GM23338 (cell line): ENCODE measurements around the gene PACS1. TPM values are rescaled to one million over a fixed set of nuclear protein-coding genes. Genes with fewer than 3 reads are reported as not detected.

Source experiments
- ATAC-seq: fragments of 200-7000 bp; cut with Tn5 transposase; 3 replicates; pipeline ENCODE4 v1.9.1; 2020
- DNase-seq: peaks from one replicate; pipeline ENCODE4 v3.0.0-alpha.2; 2015; ENCODE audit warnings: low spot score
- H2AFZ ChIP-seq: fragments of 200-600 bp; sonication (generic); 2 replicates; pipeline ENCODE4 v1.8.0; 2016; ENCODE audit warnings: antibody characterized with exemption, mild to moderate bottlenecking, moderate library complexity
- H3F3A ChIP-seq: fragments of 200-600 bp; sonication (generic); replicated peaks from 2 replicates; pipeline ENCODE4 v1.8.0; 2017; ENCODE audit warnings: antibody characterized with exemption, mixed run types, low read depth
- H3K27ac ChIP-seq: fragments of 200-600 bp; sonication (generic); 2 replicates; pipeline ENCODE4 v1.6.1; 2016; ENCODE audit warnings: low read depth
- H3K27me3 ChIP-seq: fragments of 200-600 bp; sonication (generic); 2 replicates; pipeline ENCODE4 v1.8.0; 2016; ENCODE audit warnings: mild to moderate bottlenecking, mixed run types, moderate library complexity; ENCODE audit not compliant: insufficient read depth
- H3K36me3 ChIP-seq: fragments of 200-600 bp; sonication (generic); 2 replicates; pipeline ENCODE4 v1.8.0; 2016; ENCODE audit warnings: mild to moderate bottlenecking; ENCODE audit not compliant: insufficient read depth
- H3K4me1 ChIP-seq: fragments of 200-600 bp; sonication (generic); 2 replicates; pipeline ENCODE4 v1.8.0; 2016; ENCODE audit warnings: mild to moderate bottlenecking, moderate library complexity; ENCODE audit not compliant: insufficient read depth
- H3K4me2 ChIP-seq: fragments of 200-600 bp; sonication (generic); 2 replicates; pipeline ENCODE4 v1.7.1; 2017; ENCODE audit warnings: mixed run types
- H3K4me3 ChIP-seq: fragments of 200-600 bp; sonication (generic); 2 replicates; pipeline ENCODE4 v1.6.1; 2016; ENCODE audit warnings: mixed run types
- H3K79me2 ChIP-seq: fragments of 200-600 bp; sonication (generic); replicated peaks from 2 replicates; pipeline ENCODE4 v1.8.0; 2017; ENCODE audit warnings: mild to moderate bottlenecking; ENCODE audit not compliant: insufficient read depth
- H3K9me2 ChIP-seq: fragments of 200-600 bp; sonication (generic); 2 replicates; pipeline ENCODE4 v1.8.0; 2017; ENCODE audit not compliant: insufficient read depth
- H4K20me1 ChIP-seq: fragments of 200-600 bp; sonication (generic); replicated peaks from 2 replicates; pipeline ENCODE4 v1.8.0; 2017; ENCODE audit warnings: mild to moderate bottlenecking; ENCODE audit not compliant: insufficient read depth
- H3K27ac Mint-ChIP-seq: 2 replicates; pipeline ENCODE4 v1.8.0; 2020; ENCODE audit warnings: inconsistent platforms, mild to moderate bottlenecking, moderate library complexity, mixed read lengths
- H3K27me3 Mint-ChIP-seq: 3 replicates; pipeline ENCODE4 v1.8.0; 2022; ENCODE audit warnings: low read depth, mild to moderate bottlenecking, moderate library complexity, mixed read lengths, inconsistent platforms; ENCODE audit not compliant: insufficient read depth, poor library complexity
- H3K36me3 Mint-ChIP-seq: 3 replicates; pipeline ENCODE4 v1.8.0; 2021; ENCODE audit warnings: low read depth, mild to moderate bottlenecking, inconsistent platforms, moderate library complexity, mixed read lengths
- H3K4me1 Mint-ChIP-seq: 3 replicates; pipeline ENCODE4 v1.8.0; 2020; ENCODE audit warnings: mild to moderate bottlenecking, inconsistent platforms, mixed read lengths
- H3K4me3 Mint-ChIP-seq: 3 replicates; pipeline ENCODE4 v1.8.0; 2021; ENCODE audit warnings: moderate library complexity, mild to moderate bottlenecking, inconsistent platforms, mixed read lengths
- H3K9me3 Mint-ChIP-seq: 3 replicates; pipeline ENCODE4 v1.8.0; 2020; ENCODE audit warnings: moderate library complexity, mild to moderate bottlenecking, inconsistent platforms, mixed read lengths
- CREB1 ChIP-seq: fragments of 250-450 bp; sonication (Bioruptor Pico); IDR thresholded peaks from 2 replicates; pipeline ENCODE4 v1.5.0; 2020; ENCODE audit warnings: low read depth, mild to moderate bottlenecking, moderate library complexity
- ETS1 ChIP-seq: IDR thresholded peaks from 2 replicates; pipeline ENCODE4 v1.6.1; 2016; ENCODE audit warnings: antibody characterized with exemption
- EZH2 ChIP-seq: fragments of 200-600 bp; sonication (generic); IDR thresholded peaks from one replicate; pipeline ENCODE4 v1.8.0; 2017; ENCODE audit warnings: antibody characterized with exemption, mild to moderate bottlenecking, low read depth; ENCODE audit not compliant: unreplicated experiment
- EZH2phosphoT487 ChIP-seq: fragments of 200-600 bp; sonication (generic); IDR thresholded peaks from one replicate; pipeline ENCODE4 v1.8.1; 2018; ENCODE audit warnings: antibody characterized with exemption; ENCODE audit not compliant: unreplicated experiment
- JUNB ChIP-seq: IDR thresholded peaks from one replicate; pipeline ENCODE4 v1.6.1; 2016; ENCODE audit warnings: antibody characterized with exemption; ENCODE audit not compliant: unreplicated experiment
- NANOG ChIP-seq: IDR thresholded peaks from 2 replicates; pipeline ENCODE4 v1.6.1; 2016; ENCODE audit warnings: antibody characterized with exemption, borderline replicate concordance
- POLR2AphosphoS5 ChIP-seq: IDR thresholded peaks from 2 replicates; pipeline ENCODE4 v1.6.1; 2016; ENCODE audit warnings: antibody characterized with exemption, low read depth
- REST ChIP-seq: IDR thresholded peaks from one replicate; pipeline ENCODE4 v1.6.1; 2018; ENCODE audit warnings: antibody characterized with exemption; ENCODE audit not compliant: unreplicated experiment
- STAT1 ChIP-seq: IDR thresholded peaks from one replicate; pipeline ENCODE4 v1.6.1; 2016; ENCODE audit warnings: antibody characterized with exemption; ENCODE audit not compliant: unreplicated experiment
- ZNF114 ChIP-seq: fragments of 250-450 bp; sonication (Bioruptor Pico); IDR thresholded peaks from 2 replicates; pipeline ENCODE4 v1.5.0; 2020; ENCODE audit warnings: mild to moderate bottlenecking, moderate library complexity
- ZNF331 ChIP-seq: fragments of 250-450 bp; sonication (Bioruptor Pico); IDR thresholded peaks from 2 replicates; pipeline ENCODE4 v1.5.0; 2020; ENCODE audit warnings: low read depth, mild to moderate bottlenecking, moderate library complexity
- polyA plus RNA-seq: library from polyadenylated mRNA; unstranded; fragments of >200 nt; fragmentation: Nextera tagmentation; extraction: Ambion mirVana; gene quantifications from 2 replicates; pipeline ENCODE4 v1.2.1, GENCODE V29; 2016
- total RNA-seq: library from RNA; depleted of rRNA; stranded (reverse); fragments of >200 nt; shearing (Covaris generic); gene quantifications from 2 replicates; pipeline ENCODE4 v1.2.3, GENCODE V29; 2014
- TF ChIP-seq, protein P1 (sequence below): fragments of 250-450 bp; sonication (Bioruptor Pico); IDR thresholded peaks from 2 replicates; pipeline ENCODE4 v1.5.0; 2020; ENCODE audit warnings: mild to moderate bottlenecking, moderate library complexity
- TF ChIP-seq, protein P2 (sequence below), 2 experiments: fragments of 200-600 bp in 1 of 2; sonication (generic) in 1 of 2; conservative IDR thresholded peaks; 2 replicates each; pipeline versions ENCODE4 v1.5.1 to v1.6.1; 2016 to 2017; ENCODE audit warnings: antibody characterized with exemption in 2 of 2, low read depth in 2 of 2, mild to moderate bottlenecking in 2 of 2, moderate library complexity in 1 of 2

The PACS1 gene
- total and polyA plus RNA-seq, 2 experiments from 2014 or later, result 8.0 to 37.5 TPM

DNA sequence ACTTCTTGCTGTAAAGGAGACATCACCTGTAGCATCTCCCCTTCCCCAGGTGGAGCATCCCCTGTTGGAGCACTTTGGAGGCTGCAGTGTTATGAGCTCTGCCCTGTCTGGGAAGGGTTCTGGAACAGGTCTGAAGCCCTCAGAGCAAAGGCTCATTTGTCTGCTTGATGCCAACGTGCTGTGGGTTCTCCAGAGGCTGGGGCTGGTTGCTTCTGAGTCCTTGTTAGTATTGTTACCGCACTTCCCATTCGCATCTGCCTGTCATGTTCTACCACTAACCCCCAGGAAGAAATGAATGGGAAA is 73.1 kb downstream of the PACS1 start:
- Histone ChIP-seq H3K4me2 (no peak overlapping the region), H3K79me2 (no peaks in the 10 kb centered on the region; the same call in 1 of the 2 replicates), H3K4me1 (peaks cover 6% of the 10 kb centered on the region), H3K9me2 (no peaks in the 10 kb centered on the region), H3K4me3 (no peak overlapping the region), H2AFZ (no peak overlapping the region), H4K20me1 (no peaks in the 10 kb centered on the region), H3K36me3 (no peaks in the 10 kb centered on the region), H3K27ac (no peak overlapping the region), H3F3A (no peaks in the 10 kb centered on the region), H3K27me3 (no peaks in the 10 kb centered on the region)
- peak; percentile 47; the same call in 2 of the 3 replicates for ATAC-seq
- no peak for TF ChIP-seq POLR2AphosphoS5
- TF ChIP-seq EZH2phosphoT487, result no peak
- TF ChIP-seq ZNF331 (CRISPR knock-in tag), result no peak
- no peak for TF ChIP-seq NANOG
- TF ChIP-seq, protein P1, sequence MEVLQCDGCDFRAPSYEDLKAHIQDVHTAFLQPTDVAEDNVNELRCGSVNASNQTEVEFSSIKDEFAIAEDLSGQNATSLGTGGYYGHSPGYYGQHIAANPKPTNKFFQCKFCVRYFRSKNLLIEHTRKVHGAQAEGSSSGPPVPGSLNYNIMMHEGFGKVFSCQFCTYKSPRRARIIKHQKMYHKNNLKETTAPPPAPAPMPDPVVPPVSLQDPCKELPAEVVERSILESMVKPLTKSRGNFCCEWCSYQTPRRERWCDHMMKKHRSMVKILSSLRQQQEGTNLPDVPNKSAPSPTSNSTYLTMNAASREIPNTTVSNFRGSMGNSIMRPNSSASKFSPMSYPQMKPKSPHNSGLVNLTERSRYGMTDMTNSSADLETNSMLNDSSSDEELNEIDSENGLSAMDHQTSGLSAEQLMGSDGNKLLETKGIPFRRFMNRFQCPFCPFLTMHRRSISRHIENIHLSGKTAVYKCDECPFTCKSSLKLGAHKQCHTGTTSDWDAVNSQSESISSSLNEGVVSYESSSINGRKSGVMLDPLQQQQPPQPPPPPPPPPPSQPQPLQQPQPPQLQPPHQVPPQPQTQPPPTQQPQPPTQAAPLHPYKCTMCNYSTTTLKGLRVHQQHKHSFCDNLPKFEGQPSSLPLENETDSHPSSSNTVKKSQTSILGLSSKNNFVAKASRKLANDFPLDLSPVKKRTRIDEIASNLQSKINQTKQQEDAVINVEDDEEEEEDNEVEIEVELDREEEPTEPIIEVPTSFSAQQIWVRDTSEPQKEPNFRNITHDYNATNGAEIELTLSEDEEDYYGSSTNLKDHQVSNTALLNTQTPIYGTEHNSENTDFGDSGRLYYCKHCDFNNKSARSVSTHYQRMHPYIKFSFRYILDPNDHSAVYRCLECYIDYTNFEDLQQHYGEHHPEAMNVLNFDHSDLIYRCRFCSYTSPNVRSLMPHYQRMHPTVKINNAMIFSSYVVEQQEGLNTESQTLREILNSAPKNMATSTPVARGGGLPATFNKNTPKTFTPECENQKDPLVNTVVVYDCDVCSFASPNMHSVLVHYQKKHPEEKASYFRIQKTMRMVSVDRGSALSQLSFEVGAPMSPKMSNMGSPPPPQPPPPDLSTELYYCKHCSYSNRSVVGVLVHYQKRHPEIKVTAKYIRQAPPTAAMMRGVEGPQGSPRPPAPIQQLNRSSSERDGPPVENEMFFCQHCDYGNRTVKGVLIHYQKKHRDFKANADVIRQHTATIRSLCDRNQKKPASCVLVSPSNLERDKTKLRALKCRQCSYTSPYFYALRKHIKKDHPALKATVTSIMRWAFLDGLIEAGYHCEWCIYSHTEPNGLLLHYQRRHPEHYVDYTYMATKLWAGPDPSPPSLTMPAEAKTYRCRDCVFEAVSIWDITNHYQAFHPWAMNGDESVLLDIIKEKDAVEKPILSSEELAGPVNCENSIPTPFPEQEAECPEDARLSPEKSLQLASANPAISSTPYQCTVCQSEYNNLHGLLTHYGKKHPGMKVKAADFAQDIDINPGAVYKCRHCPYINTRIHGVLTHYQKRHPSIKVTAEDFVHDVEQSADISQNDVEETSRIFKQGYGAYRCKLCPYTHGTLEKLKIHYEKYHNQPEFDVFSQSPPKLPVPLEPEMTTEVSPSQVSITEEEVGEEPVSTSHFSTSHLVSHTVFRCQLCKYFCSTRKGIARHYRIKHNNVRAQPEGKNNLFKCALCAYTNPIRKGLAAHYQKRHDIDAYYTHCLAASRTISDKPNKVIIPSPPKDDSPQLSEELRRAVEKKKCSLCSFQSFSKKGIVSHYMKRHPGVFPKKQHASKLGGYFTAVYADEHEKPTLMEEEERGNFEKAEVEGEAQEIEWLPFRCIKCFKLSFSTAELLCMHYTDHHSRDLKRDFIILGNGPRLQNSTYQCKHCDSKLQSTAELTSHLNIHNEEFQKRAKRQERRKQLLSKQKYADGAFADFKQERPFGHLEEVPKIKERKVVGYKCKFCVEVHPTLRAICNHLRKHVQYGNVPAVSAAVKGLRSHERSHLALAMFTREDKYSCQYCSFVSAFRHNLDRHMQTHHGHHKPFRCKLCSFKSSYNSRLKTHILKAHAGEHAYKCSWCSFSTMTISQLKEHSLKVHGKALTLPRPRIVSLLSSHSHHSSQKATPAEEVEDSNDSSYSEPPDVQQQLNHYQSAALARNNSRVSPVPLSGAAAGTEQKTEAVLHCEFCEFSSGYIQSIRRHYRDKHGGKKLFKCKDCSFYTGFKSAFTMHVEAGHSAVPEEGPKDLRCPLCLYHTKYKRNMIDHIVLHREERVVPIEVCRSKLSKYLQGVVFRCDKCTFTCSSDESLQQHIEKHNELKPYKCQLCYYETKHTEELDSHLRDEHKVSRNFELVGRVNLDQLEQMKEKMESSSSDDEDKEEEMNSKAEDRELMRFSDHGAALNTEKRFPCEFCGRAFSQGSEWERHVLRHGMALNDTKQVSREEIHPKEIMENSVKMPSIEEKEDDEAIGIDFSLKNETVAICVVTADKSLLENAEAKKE (CRISPR knock-in tag), result no peak
- TF ChIP-seq CREB1, result no peak
- TF ChIP-seq EZH2, result no peak
- no peak for TF ChIP-seq ZNF114 (CRISPR knock-in tag)
- no peak for TF ChIP-seq ETS1
- no peak for TF ChIP-seq STAT1
- TF ChIP-seq, protein P2, sequence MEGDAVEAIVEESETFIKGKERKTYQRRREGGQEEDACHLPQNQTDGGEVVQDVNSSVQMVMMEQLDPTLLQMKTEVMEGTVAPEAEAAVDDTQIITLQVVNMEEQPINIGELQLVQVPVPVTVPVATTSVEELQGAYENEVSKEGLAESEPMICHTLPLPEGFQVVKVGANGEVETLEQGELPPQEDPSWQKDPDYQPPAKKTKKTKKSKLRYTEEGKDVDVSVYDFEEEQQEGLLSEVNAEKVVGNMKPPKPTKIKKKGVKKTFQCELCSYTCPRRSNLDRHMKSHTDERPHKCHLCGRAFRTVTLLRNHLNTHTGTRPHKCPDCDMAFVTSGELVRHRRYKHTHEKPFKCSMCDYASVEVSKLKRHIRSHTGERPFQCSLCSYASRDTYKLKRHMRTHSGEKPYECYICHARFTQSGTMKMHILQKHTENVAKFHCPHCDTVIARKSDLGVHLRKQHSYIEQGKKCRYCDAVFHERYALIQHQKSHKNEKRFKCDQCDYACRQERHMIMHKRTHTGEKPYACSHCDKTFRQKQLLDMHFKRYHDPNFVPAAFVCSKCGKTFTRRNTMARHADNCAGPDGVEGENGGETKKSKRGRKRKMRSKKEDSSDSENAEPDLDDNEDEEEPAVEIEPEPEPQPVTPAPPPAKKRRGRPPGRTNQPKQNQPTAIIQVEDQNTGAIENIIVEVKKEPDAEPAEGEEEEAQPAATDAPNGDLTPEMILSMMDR (conservative IDR thresholded peaks at IDR 0.05; ENCODE audit: low read depth in 2 of 2), result no peak
- no peak for TF ChIP-seq REST
- TF ChIP-seq JUNB, result no peak
- H3K27ac Mint-ChIP-seq, result no peak overlapping the region
- H3K9me3 Mint-ChIP-seq, result peaks cover 3% of the 10 kb centered on the region; the same call in 2 of the 3 replicates
- H3K36me3 Mint-ChIP-seq, result peaks cover 4% of the 10 kb centered on the region; the same call in 2 of the 3 replicates
- H3K4me1 Mint-ChIP-seq, result peaks cover 15% of the 10 kb centered on the region
- H3K4me3 Mint-ChIP-seq, result no peak overlapping the region
- peaks cover 2% of the 10 kb centered on the region for H3K27me3 Mint-ChIP-seq
- no peak for DNase-seq
